Lower lobe of right lung (tissue), 2 donors: ENCODE results near the gene PTPRN2. TPM values are rescaled to one million over a fixed set of nuclear protein-coding genes. Genes with fewer than 3 reads are reported as not detected.

Experiments
- ATAC-seq, 2 donors: fragments of 200-7000 bp; cut with Tn5 transposase; one replicate each; pipeline ENCODE4 v1.9.1; 2020 to 2022; ENCODE audit warnings: mild to moderate bottlenecking in 2 of 2, moderate library complexity in 2 of 2
- DNase-seq: peaks from one replicate; pipeline ENCODE4 v3.0.0-alpha.2; 2020
- H3K27ac ChIP-seq: fragments of 200-600 bp; one replicate; pipeline ENCODE4 v1.8.0; 2022
- H3K27me3 ChIP-seq: fragments of 200-600 bp; one replicate; pipeline ENCODE4 v1.8.0; 2022; ENCODE audit warnings: low read depth
- H3K36me3 ChIP-seq: fragments of 200-600 bp; one replicate; pipeline ENCODE4 v1.8.0; 2022; ENCODE audit warnings: mild to moderate bottlenecking
- H3K4me1 ChIP-seq: fragments of 200-600 bp; one replicate; pipeline ENCODE4 v1.8.0; 2022
- H3K4me3 ChIP-seq: fragments of 200-600 bp; one replicate; pipeline ENCODE4 v1.8.0; 2022; ENCODE audit warnings: mild to moderate bottlenecking
- H3K9me3 ChIP-seq: fragments of 200-600 bp; one replicate; pipeline ENCODE4 v1.8.0; 2022
- CTCF ChIP-seq: fragments of 200-600 bp; IDR thresholded peaks from one replicate; pipeline ENCODE4 v1.8.0; 2022; ENCODE audit warnings: antibody characterized with exemption, mild to moderate bottlenecking
- intact Hi-C: fragments of 100-400 bp; cut with DNase I; formaldehyde crosslinking; loops from one replicate; pipeline ENCODE4 v1.11.0; 2022
- total RNA-seq: library from RNA; stranded (reverse); fragmentation: NEBNext Ultra II Directional; extraction: Animal tissue kit (Norgen Biotek cat#: 25700); gene quantifications from one replicate; pipeline ENCODE4 v1.2.1, GENCODE V29; 2021
- donor health status: DM: no; HTN: yes; CAD: no; lungs with severe emphysema.

Gene PTPRN2
- total RNA-seq, 1 donor from 2014 or later = 6.8 TPM

GRCh38 chr7:158567153-158567603 lies 20.4 kb downstream of the PTPRN2 start:
- H3K9me3 ChIP-seq = no peaks in the 10 kb centered on the region
- peaks cover 37% of the 10 kb centered on the region for H3K27me3 ChIP-seq
- H3K4me1 ChIP-seq = no peaks in the 10 kb centered on the region
- no peak for TF ChIP-seq CTCF
- no peak overlapping the region for H3K4me3 ChIP-seq
- no peak overlapping the region for H3K27ac ChIP-seq
- no peak for ATAC-seq
- DNase-seq = no peak
- H3K36me3 ChIP-seq = no peaks in the 10 kb centered on the region
- intact Hi-C loops = no loop called here

GRCh38 chr7:158564663-158565035 lies 23.0 kb downstream of the PTPRN2 start:
- ATAC-seq = no peak
- TF ChIP-seq CTCF = no peak
- Histone ChIP-seq H3K27ac (no peak overlapping the region), H3K27me3 (peaks cover 24% of the 10 kb centered on the region), H3K36me3 (no peaks in the 10 kb centered on the region), H3K4me1 (no peaks in the 10 kb centered on the region), H3K9me3 (no peaks in the 10 kb centered on the region), H3K4me3 (no peak overlapping the region)
- DNase-seq = no peak
- intact Hi-C loops = no loop called here

GRCh38 chr7:158563911-158564662 lies 23.5 kb downstream of the PTPRN2 start:
- Histone ChIP-seq H3K27ac (no peak overlapping the region), H3K36me3 (no peaks in the 10 kb centered on the region), H3K27me3 (peaks cover 18% of the 10 kb centered on the region), H3K9me3 (no peaks in the 10 kb centered on the region), H3K4me3 (no peak overlapping the region), H3K4me1 (no peaks in the 10 kb centered on the region)
- TF ChIP-seq CTCF = no peak
- intact Hi-C loops = no loop called here
- DNase-seq (no peak), ATAC-seq (no peak)

- intact Hi-C loops = no loop called here
- Histone ChIP-seq H3K4me3 (no peak overlapping the region), H3K27me3 (peaks cover 8% of the 10 kb centered on the region), H3K9me3 (no peaks in the 10 kb centered on the region), H3K36me3 (no peaks in the 10 kb centered on the region), H3K27ac (no peak overlapping the region), H3K4me1 (no peaks in the 10 kb centered on the region)
- TF ChIP-seq CTCF = no peak
- DNase-seq (no peak), ATAC-seq (no peak)
Measured at GRCh38 chr7:158563051-158563450, 24.6 kb downstream of the PTPRN2 start.

- H3K36me3 ChIP-seq = no peaks in the 10 kb centered on the region
- H3K4me1 ChIP-seq = no peaks in the 10 kb centered on the region
- no peak for TF ChIP-seq CTCF
- ATAC-seq (no peak), DNase-seq (no peak)
- intact Hi-C loops = no loop called here
- no peaks in the 10 kb centered on the region for H3K9me3 ChIP-seq
- no peak overlapping the region for H3K27ac ChIP-seq
- H3K4me3 ChIP-seq = no peak overlapping the region
- peaks cover 2% of the 10 kb centered on the region for H3K27me3 ChIP-seq
Measured at GRCh38 chr7:158562517-158562916, 25.1 kb downstream of the PTPRN2 start.
